CD4-positive, alpha-beta T cell (primary cell): ENCODE data around the gene UCHL1. TPM values are rescaled to one million over a fixed set of nuclear protein-coding genes. Genes with fewer than 3 reads are reported as not detected.
A peak's percentile ranks its signal among the peaks of the same experiment; 100 is the strongest.

Experiments used
- ATAC-seq: fragments of 200-7000 bp; cut with Tn5 transposase; one replicate; pipeline ENCODE4 v1.10.0; 2022; ENCODE audit warnings: mild to moderate bottlenecking; ENCODE audit not compliant: poor library complexity
- CTCF ChIA-PET: fragments of 350-600 bp; sonication (Branson Sonifier 250); formaldehyde crosslinking; loops from one replicate; lab custom pipeline; 2021; ENCODE audit warnings: antibody characterized with exemption, inconsistent platforms; lab: Charles Lee
- POLR2A ChIA-PET: fragments of 350-600 bp; sonication (Branson Sonifier 250); formaldehyde crosslinking; loops from one replicate; lab custom pipeline; 2021; ENCODE audit warnings: antibody characterized with exemption, inconsistent platforms; lab: Charles Lee
- DNase-seq, 14 experiments: peaks; one replicate each; pipeline ENCODE4 v3.0.0-alpha.2; 2013 to 2020; ENCODE audit warnings: mixed read lengths in 2 of 14
- H3K27ac ChIP-seq, 2 donors: one replicate each; pipeline versions ENCODE4 v1.5.1 to v1.7.0; 2013; ENCODE audit warnings: low read length in 2 of 2, low read depth in 1 of 2, mild to moderate bottlenecking in 1 of 2
- H3K27me3 ChIP-seq, 2 experiments: 1 replicate in 1 of 2; 2 replicates in 1 of 2; pipeline versions ENCODE4 v1.6.1 to v1.7.0; 2013; ENCODE audit warnings: low read length in 2 of 2, control low read depth in 1 of 2, mild to moderate bottlenecking in 1 of 2, moderate library complexity in 1 of 2; ENCODE audit not compliant: insufficient read depth in 2 of 2, control insufficient read depth in 1 of 2
- H3K36me3 ChIP-seq: one replicate; pipeline ENCODE4 v1.6.1; 2013; ENCODE audit warnings: low read length, control low read depth; ENCODE audit not compliant: insufficient read depth
- H3K4me1 ChIP-seq: one replicate; pipeline ENCODE4 v1.6.1; 2013; ENCODE audit warnings: low read length, control low read depth; ENCODE audit not compliant: insufficient read depth
- H3K4me3 ChIP-seq: one replicate; pipeline ENCODE4 v1.5.1; 2013; ENCODE audit warnings: mild to moderate bottlenecking, low read length, moderate library complexity
- H3K9me3 ChIP-seq, 2 experiments: 1 replicate in 1 of 2; 2 replicates in 1 of 2; pipeline versions ENCODE4 v1.6.1 to v1.7.0; 2013; ENCODE audit warnings: low read length in 2 of 2, mild to moderate bottlenecking in 2 of 2, control low read depth in 1 of 2, moderate library complexity in 1 of 2; ENCODE audit not compliant: control insufficient read depth in 1 of 2, insufficient read depth in 1 of 2
- H3K27ac Mint-ChIP-seq: one replicate; pipeline ENCODE4 v1.8.0; 2020; ENCODE audit warnings: mixed read lengths
- H3K27me3 Mint-ChIP-seq: one replicate; pipeline ENCODE4 v1.8.0; 2021; ENCODE audit warnings: mixed read lengths
- H3K36me3 Mint-ChIP-seq: one replicate; pipeline ENCODE4 v1.8.0; 2021; ENCODE audit warnings: low read depth, mixed read lengths
- H3K4me1 Mint-ChIP-seq: one replicate; pipeline ENCODE4 v1.8.0; 2021; ENCODE audit warnings: low read depth, mixed read lengths
- H3K4me3 Mint-ChIP-seq: one replicate; pipeline ENCODE4 v1.8.0; 2020; ENCODE audit warnings: mild to moderate bottlenecking, mixed read lengths
- H3K9me3 Mint-ChIP-seq: one replicate; pipeline ENCODE4 v1.8.0; 2020; ENCODE audit warnings: mixed read lengths
- intact Hi-C, 2 experiments: fragments of 100-400 bp; cut with DNase I in 1 of 2; cut with micrococcal nuclease in 1 of 2; formaldehyde crosslinking; loops; one replicate each; pipeline versions ENCODE4 v1.15.1 to v1.9.0; 2023 to 2025; cut with DNase I, micrococcal nuclease
- total RNA-seq, 174 experiments: library from RNA in 2 of 174; stranded (reverse) in 2 of 174; gene quantifications; one replicate each; pipeline ENCODE4 v1.2.3 and lab custom pipeline; 2021 to 2026
- TF ChIP-seq, protein P1 (sequence below): fragments of 200-600 bp; IDR thresholded peaks from one replicate; pipeline ENCODE4 v1.8.0; 2022; ENCODE audit warnings: antibody characterized with exemption, mild to moderate bottlenecking

Gene UCHL1
- total RNA-seq, 2 experiments from 2014 or later: not detected

DNA sequence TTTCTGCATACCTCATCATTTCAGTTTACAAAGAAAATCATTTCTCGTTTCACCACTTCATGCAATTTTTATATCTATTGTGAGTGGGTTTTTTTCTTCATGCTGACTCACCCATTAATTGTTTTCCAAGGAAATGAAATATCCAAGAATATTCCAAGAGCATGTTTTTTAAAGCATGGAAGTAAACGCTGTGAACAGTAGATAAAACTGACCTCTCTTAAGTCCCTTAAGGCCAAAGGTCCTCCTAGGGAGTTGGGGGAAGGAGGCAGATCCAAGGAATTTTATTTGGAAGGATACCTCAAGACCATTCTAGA, 39.8 kb upstream of the UCHL1 start:
- TF ChIP-seq, protein P1, sequence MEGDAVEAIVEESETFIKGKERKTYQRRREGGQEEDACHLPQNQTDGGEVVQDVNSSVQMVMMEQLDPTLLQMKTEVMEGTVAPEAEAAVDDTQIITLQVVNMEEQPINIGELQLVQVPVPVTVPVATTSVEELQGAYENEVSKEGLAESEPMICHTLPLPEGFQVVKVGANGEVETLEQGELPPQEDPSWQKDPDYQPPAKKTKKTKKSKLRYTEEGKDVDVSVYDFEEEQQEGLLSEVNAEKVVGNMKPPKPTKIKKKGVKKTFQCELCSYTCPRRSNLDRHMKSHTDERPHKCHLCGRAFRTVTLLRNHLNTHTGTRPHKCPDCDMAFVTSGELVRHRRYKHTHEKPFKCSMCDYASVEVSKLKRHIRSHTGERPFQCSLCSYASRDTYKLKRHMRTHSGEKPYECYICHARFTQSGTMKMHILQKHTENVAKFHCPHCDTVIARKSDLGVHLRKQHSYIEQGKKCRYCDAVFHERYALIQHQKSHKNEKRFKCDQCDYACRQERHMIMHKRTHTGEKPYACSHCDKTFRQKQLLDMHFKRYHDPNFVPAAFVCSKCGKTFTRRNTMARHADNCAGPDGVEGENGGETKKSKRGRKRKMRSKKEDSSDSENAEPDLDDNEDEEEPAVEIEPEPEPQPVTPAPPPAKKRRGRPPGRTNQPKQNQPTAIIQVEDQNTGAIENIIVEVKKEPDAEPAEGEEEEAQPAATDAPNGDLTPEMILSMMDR: no peak
- Histone ChIP-seq H3K4me1 (peaks cover 24% of the 10 kb centered on the region), H3K36me3 (no peaks in the 10 kb centered on the region), H3K27ac (no peak overlapping the region), H3K4me3 (peak overlapping the region; percentile 55), H3K9me3 (peaks cover 0 to 12% of the 10 kb centered on the region in 2 experiments), H3K27me3 (peaks cover 39 to 53% of the 10 kb centered on the region in 2 experiments)
- peaks cover 30% of the 10 kb centered on the region for H3K4me1 Mint-ChIP-seq
- ATAC-seq (no peak), DNase-seq (no peak)
- H3K9me3 Mint-ChIP-seq: no peaks in the 10 kb centered on the region
- H3K36me3 Mint-ChIP-seq: no peaks in the 10 kb centered on the region
- H3K27ac Mint-ChIP-seq: no peak overlapping the region
- peaks cover 79% of the 10 kb centered on the region for H3K27me3 Mint-ChIP-seq
- intact Hi-C loops: loop anchor here in 1 of 2 experiments (5.0 to 10.0 kb wide), 2 partner anchors 242 to 290 kb away; no protein-coding TSS in a partner anchor
- H3K4me3 Mint-ChIP-seq: peak overlapping the region; percentile 89
- ChIA-PET CTCF (no interaction called here), POLR2A (no interaction called here)

DNA sequence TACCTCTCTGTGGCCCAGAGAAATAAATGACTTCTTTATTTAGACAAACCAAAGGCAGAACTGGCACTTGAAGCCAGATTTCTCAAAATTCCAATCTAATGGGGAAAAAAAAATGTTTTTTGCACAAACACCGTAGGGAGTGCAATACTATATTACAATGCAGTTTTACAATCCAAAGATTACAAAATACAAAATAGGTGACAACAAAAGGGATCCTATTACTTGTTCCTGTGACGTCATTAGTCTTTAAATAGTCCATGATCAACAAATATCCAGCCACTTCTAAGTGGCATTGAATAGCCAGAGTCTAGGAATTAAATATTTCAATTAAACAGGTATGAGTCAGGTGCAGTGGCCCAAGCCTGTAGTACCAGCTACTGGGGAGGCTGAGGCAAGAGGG, 39.4 kb upstream of the UCHL1 start:
- H3K27me3 ChIP-seq: peaks cover 36 to 49% of the 10 kb centered on the region in 2 experiments
- CTCF ChIA-PET: no interaction called here
- H3K27ac ChIP-seq: no peak overlapping the region
- peaks cover 0 to 12% of the 10 kb centered on the region in 2 experiments for H3K9me3 ChIP-seq
- H3K4me1 ChIP-seq: peaks cover 24% of the 10 kb centered on the region
- H3K4me3 Mint-ChIP-seq: no peak overlapping the region
- H3K27me3 Mint-ChIP-seq: peaks cover 78% of the 10 kb centered on the region
- H3K9me3 Mint-ChIP-seq: no peaks in the 10 kb centered on the region
- no peaks in the 10 kb centered on the region for H3K36me3 Mint-ChIP-seq
- no peak overlapping the region for H3K4me3 ChIP-seq
- ATAC-seq (no peak), DNase-seq (no peak)
- H3K27ac Mint-ChIP-seq: no peak overlapping the region
- TF ChIP-seq, protein P1: no peak
- intact Hi-C loops: loop anchor here in 1 of 2 experiments (5.0 to 10.0 kb wide), 2 partner anchors 243 to 290 kb away; no protein-coding TSS in a partner anchor
- H3K4me1 Mint-ChIP-seq: peaks cover 29% of the 10 kb centered on the region
- H3K36me3 ChIP-seq: no peaks in the 10 kb centered on the region
- POLR2A ChIA-PET: no interaction called here

- no peaks in the 10 kb centered on the region for H3K36me3 Mint-ChIP-seq
- no peak overlapping the region for H3K27ac Mint-ChIP-seq
- peaks cover 19% of the 10 kb centered on the region for H3K4me1 ChIP-seq
- no peaks in the 10 kb centered on the region for H3K9me3 Mint-ChIP-seq
- H3K27me3 ChIP-seq: peaks cover 26 to 37% of the 10 kb centered on the region in 2 experiments
- ATAC-seq (no peak), DNase-seq (no peak)
- CTCF ChIA-PET: interaction anchor here (0.7 to 1.0 kb wide), 2 partner anchors 24 to 63 kb away, joined by 3 read pairs; no protein-coding TSS in a partner anchor
- peaks cover 0 to 9% of the 10 kb centered on the region in 2 experiments for H3K9me3 ChIP-seq
- peaks cover 17% of the 10 kb centered on the region for H3K4me1 Mint-ChIP-seq
- H3K27ac ChIP-seq: no peak overlapping the region
- H3K4me3 Mint-ChIP-seq: no peak overlapping the region
- H3K36me3 ChIP-seq: no peaks in the 10 kb centered on the region
- H3K4me3 ChIP-seq: no peak overlapping the region
- peaks cover 78% of the 10 kb centered on the region for H3K27me3 Mint-ChIP-seq
- TF ChIP-seq, protein P1: no peak
- intact Hi-C loops: loop anchor here in 1 of 2 experiments (5.0 to 10.0 kb wide), 2 partner anchors 244 to 291 kb away; no protein-coding TSS in a partner anchor
- POLR2A ChIA-PET: interaction anchor here (0.5 kb wide), 1 partner anchor 7 kb away, joined by 3 read pairs; no protein-coding TSS in a partner anchor
Measured at GRCh38 chr4:41218703-41219102, 38.0 kb upstream of the UCHL1 start.
